Activated B cell treated with CpG ODN at 0.5 μM for 24 hours (primary cell): ENCODE data around the gene HNRNPLL. TPM values are rescaled to one million over a fixed set of nuclear protein-coding genes. Genes with fewer than 3 reads are reported as not detected.
"Not testable (repeated sequence)": the region's sequence is repeated elsewhere in the genome, so short reads cannot be mapped to it uniquely, and the experiment has no call there.

Experiments used
- ATAC-seq: fragments of 200-7000 bp; cut with Tn5 transposase; one replicate; pipeline ENCODE4 v1.10.0; 2021; ENCODE audit warnings: low read depth, mild to moderate bottlenecking, moderate library complexity
- CTCF ChIA-PET: fragments of 350-600 bp; sonication (Branson Sonifier 250); formaldehyde crosslinking; loops from one replicate; lab custom pipeline; 2021; ENCODE audit warnings: antibody characterized with exemption; lab: Charles Lee
- POLR2A ChIA-PET: fragments of 350-600 bp; sonication (Branson Sonifier 250); formaldehyde crosslinking; loops from one replicate; lab custom pipeline; 2021; ENCODE audit warnings: antibody characterized with exemption; lab: Charles Lee
- DNase-seq: peaks from one replicate; pipeline ENCODE4 v3.0.0; 2022
- H3K27ac Mint-ChIP-seq: one replicate; pipeline ENCODE4 v1.8.0; 2020; ENCODE audit warnings: mixed read lengths
- H3K27me3 Mint-ChIP-seq: one replicate; pipeline ENCODE4 v1.8.0; 2021; ENCODE audit warnings: mixed read lengths
- H3K36me3 Mint-ChIP-seq: one replicate; pipeline ENCODE4 v1.8.0; 2021; ENCODE audit warnings: low read depth, mixed read lengths
- H3K4me1 Mint-ChIP-seq: one replicate; pipeline ENCODE4 v1.8.0; 2021; ENCODE audit warnings: mixed read lengths
- H3K4me3 Mint-ChIP-seq: one replicate; pipeline ENCODE4 v1.8.0; 2020; ENCODE audit warnings: mild to moderate bottlenecking, mixed read lengths
- H3K9me3 Mint-ChIP-seq: one replicate; pipeline ENCODE4 v1.8.0; 2020; ENCODE audit warnings: mixed read lengths
- CTCF ChIP-seq: fragments of 200-600 bp; IDR thresholded peaks from one replicate; pipeline ENCODE4 v1.8.0; 2022; ENCODE audit warnings: antibody characterized with exemption, mild to moderate bottlenecking
- intact Hi-C: fragments of 100-400 bp; cut with micrococcal nuclease; formaldehyde crosslinking; loops from one replicate; pipeline ENCODE4 v1.15.1; 2024
- total RNA-seq: library from RNA; stranded (reverse); gene quantifications from 2 replicates; pipeline ENCODE4 v1.2.3, GENCODE V29; 2022

Gene HNRNPLL
- total RNA-seq, 1 donor from 2014 or later: 8.8 TPM

- Mint-ChIP-seq H3K27me3 (peaks cover 26% of the 10 kb centered on the region), H3K9me3 (no peaks in the 10 kb centered on the region), H3K4me1 (peaks cover 2% of the 10 kb centered on the region), H3K27ac (no peak overlapping the region), H3K36me3 (no peaks in the 10 kb centered on the region), H3K4me3 (no peak overlapping the region)
- no peak for TF ChIP-seq CTCF
- POLR2A ChIA-PET: no interaction called here
- intact Hi-C loops: no loop called here
- CTCF ChIA-PET: no interaction called here
- no peak for DNase-seq
- no peak for ATAC-seq
Measured at GRCh38 chr2:38546585-38546984, 56.1 kb downstream of the HNRNPLL start.

DNA sequence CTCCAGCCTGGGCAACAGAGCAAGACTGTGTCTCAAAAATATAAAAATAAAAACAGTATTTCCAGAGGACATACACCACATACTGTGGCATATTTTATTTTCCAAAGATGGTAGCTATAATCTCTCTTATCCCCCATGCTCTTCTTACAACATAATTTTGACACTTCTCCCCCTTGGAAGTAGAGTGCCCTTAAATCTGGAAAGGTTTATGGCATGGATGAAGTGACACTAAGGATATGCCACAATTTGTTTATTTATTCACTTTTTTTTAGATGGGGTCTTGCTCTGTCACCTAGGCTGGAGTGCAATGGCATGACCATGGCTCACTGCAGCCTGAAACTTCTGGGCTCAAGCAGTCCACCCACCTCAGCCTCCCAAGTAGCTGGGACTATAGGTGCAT is 56.7 kb downstream of the HNRNPLL start:
- H3K36me3 Mint-ChIP-seq: no peaks in the 10 kb centered on the region
- H3K4me1 Mint-ChIP-seq: peaks cover 2% of the 10 kb centered on the region
- no peaks in the 10 kb centered on the region for H3K9me3 Mint-ChIP-seq
- TF ChIP-seq CTCF: no peak
- CTCF ChIA-PET: no interaction called here
- intact Hi-C loops: no loop called here
- ATAC-seq (no peak), DNase-seq (no peak)
- no peak overlapping the region for H3K27ac Mint-ChIP-seq
- no peak overlapping the region for H3K4me3 Mint-ChIP-seq
- POLR2A ChIA-PET: no interaction called here
- H3K27me3 Mint-ChIP-seq: peaks cover 26% of the 10 kb centered on the region

GRCh38 chr2:38542248-38542631 is 60.5 kb downstream of the HNRNPLL start:
- CTCF ChIA-PET: interaction anchor here (0.8 kb wide), 1 partner anchor 773 kb away, joined by 4 read pairs; no protein-coding TSS in a partner anchor
- ATAC-seq, H3K4me1 Mint-ChIP-seq, H3K36me3 Mint-ChIP-seq, H3K4me3 Mint-ChIP-seq, H3K9me3 Mint-ChIP-seq, H3K27ac Mint-ChIP-seq, DNase-seq, POLR2A ChIA-PET, intact Hi-C loops: not testable (repeated sequence)
- peaks cover 27% of the 10 kb centered on the region for H3K27me3 Mint-ChIP-seq

- peaks cover 8% of the 10 kb centered on the region for H3K4me1 Mint-ChIP-seq
- no peak for ATAC-seq
Measured at GRCh38 chr2:38540580-38541286, 62.0 kb downstream of the HNRNPLL start.

GRCh38 chr2:38539086-38539485 is 63.6 kb downstream of the HNRNPLL start:
- H3K9me3 Mint-ChIP-seq: no peaks in the 10 kb centered on the region
- ATAC-seq (no peak), DNase-seq (no peak)
- no peak overlapping the region for H3K27ac Mint-ChIP-seq
- peaks cover 23% of the 10 kb centered on the region for H3K4me1 Mint-ChIP-seq
- CTCF ChIA-PET: no interaction called here
- TF ChIP-seq CTCF: no peak
- intact Hi-C loops: loop anchor here (5.0 kb wide), 2 partner anchors 33 to 128 kb away; partner anchors contain the start of gene GALM
- no peaks in the 10 kb centered on the region for H3K36me3 Mint-ChIP-seq
- POLR2A ChIA-PET: no interaction called here
- no peak overlapping the region for H3K4me3 Mint-ChIP-seq
- peaks cover 27% of the 10 kb centered on the region for H3K27me3 Mint-ChIP-seq

More at GRCh38 chr2:38540580-38541286, 62.0 kb downstream of the HNRNPLL start:
- no peak for DNase-seq
- POLR2A ChIA-PET: no interaction called here
- peaks cover 27% of the 10 kb centered on the region for H3K27me3 Mint-ChIP-seq
- CTCF ChIA-PET: no interaction called here
- no peak overlapping the region for H3K4me3 Mint-ChIP-seq
- no peaks in the 10 kb centered on the region for H3K36me3 Mint-ChIP-seq
- H3K27ac Mint-ChIP-seq: no peak overlapping the region
- TF ChIP-seq CTCF: no peak
- H3K9me3 Mint-ChIP-seq: no peaks in the 10 kb centered on the region
- intact Hi-C loops: no loop called here
